Measurements from ENCODE around the gene EPGN. TPM values are rescaled to one million over a fixed set of nuclear protein-coding genes. Genes with fewer than 3 reads are reported as not detected.

The EPGN gene
- total and polyA plus RNA-seq, 2 donors (not counting 1 experiment from before 2014, with no cell fraction given) = 0.77 TPM; not detected in 1

DNA sequence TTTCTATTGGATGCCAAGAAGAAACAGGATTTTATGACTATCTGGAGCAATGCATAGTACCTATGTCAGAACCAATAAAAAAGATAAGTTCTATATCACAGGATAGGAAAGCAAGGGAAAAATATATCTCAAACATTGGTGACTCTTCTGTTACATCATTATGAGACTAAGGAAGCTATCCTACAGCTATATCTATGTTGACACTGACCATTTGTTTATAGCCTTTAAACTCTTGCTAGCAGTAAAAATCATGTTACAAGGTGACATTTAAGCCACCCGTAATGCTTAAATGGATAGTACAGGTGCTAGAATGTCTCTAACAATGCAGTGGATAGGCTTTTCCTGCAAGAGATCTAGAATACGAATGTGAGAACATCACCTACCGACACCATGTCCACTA is 28.6 kb upstream of the EPGN start:
- Histone ChIP-seq H3K4me2 (ENCODE audit: extremely low read depth, insufficient read depth, low read length) (no peak overlapping the region), H2AFZ (ENCODE audit: low read length) (no peak overlapping the region), H3K79me2 (ENCODE audit: control insufficient read depth, insufficient read depth, low read length) (no peaks in the 10 kb centered on the region), H3K9ac (ENCODE audit: insufficient read depth, low read length) (no peak overlapping the region), H3K4me1 (ENCODE audit: control insufficient read depth, extremely low read depth, insufficient read depth, low read length) (peaks cover 9% of the 10 kb centered on the region), H3K4me3 (replicated peaks in 1 of 4; ENCODE audit: control extremely low read depth in 1 of 4, insufficient read depth in 1 of 4, low read depth in 3 of 4, low read length in 4 of 4) (no peak overlapping the region), H3K9me3 (ENCODE audit: control insufficient read depth, insufficient read depth, low read depth, low read length) (no peaks in the 10 kb centered on the region), H3K27me3 (ENCODE audit: control insufficient read depth, insufficient read depth, low read length) (no peaks in the 10 kb centered on the region), H4K20me1 (ENCODE audit: control insufficient read depth, extremely low read depth, insufficient read depth, low read length) (no peaks in the 10 kb centered on the region), H3K27ac (ENCODE audit: insufficient read depth, low read length) (no peak overlapping the region), H3K36me3 (ENCODE audit: control insufficient read depth, insufficient read depth, low read length) (no peaks in the 10 kb centered on the region)
- no peak for DNase-seq (ENCODE audit: low read depth in 2 of 2)
- TF ChIP-seq, protein P1, sequence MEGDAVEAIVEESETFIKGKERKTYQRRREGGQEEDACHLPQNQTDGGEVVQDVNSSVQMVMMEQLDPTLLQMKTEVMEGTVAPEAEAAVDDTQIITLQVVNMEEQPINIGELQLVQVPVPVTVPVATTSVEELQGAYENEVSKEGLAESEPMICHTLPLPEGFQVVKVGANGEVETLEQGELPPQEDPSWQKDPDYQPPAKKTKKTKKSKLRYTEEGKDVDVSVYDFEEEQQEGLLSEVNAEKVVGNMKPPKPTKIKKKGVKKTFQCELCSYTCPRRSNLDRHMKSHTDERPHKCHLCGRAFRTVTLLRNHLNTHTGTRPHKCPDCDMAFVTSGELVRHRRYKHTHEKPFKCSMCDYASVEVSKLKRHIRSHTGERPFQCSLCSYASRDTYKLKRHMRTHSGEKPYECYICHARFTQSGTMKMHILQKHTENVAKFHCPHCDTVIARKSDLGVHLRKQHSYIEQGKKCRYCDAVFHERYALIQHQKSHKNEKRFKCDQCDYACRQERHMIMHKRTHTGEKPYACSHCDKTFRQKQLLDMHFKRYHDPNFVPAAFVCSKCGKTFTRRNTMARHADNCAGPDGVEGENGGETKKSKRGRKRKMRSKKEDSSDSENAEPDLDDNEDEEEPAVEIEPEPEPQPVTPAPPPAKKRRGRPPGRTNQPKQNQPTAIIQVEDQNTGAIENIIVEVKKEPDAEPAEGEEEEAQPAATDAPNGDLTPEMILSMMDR (conservative IDR thresholded peaks at IDR 0.05 in 1 of 2, IDR thresholded peaks at IDR 0.05 in 1 of 2; ENCODE audit: low read depth in 1 of 2, low read length in 2 of 2) = no peak
- TF ChIP-seq EZH2 (IDR thresholded peaks at IDR 0.05; ENCODE audit: low read length, missing control alignments) = no peak

DNA sequence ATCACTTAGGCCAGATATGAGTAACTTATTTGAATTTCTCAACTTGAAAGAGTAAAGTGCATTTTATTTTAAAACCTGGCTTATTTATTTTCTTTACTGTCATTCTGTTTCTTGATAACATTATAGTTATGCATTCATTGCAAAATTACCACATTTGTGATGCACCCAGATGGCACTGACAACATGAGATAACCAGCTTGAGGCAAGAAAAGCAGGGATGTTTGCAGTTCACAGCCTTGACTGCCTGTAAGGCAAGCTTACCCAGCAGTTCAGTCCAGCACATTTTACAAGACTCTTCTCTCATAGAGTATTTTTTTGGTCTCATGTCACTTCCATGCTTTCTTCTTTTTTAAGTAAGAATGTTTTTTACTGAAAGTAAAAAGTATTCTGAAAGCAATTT is 25.3 kb upstream of the EPGN start:
- TF ChIP-seq, protein P1 (conservative IDR thresholded peaks at IDR 0.05 in 1 of 2, IDR thresholded peaks at IDR 0.05 in 1 of 2; ENCODE audit: low read depth in 1 of 2, low read length in 2 of 2) = no peak
- no peak for TF ChIP-seq EZH2 (IDR thresholded peaks at IDR 0.05; ENCODE audit: low read length, missing control alignments)
- Histone ChIP-seq H3K36me3 (ENCODE audit: control insufficient read depth, insufficient read depth, low read length) (no peaks in the 10 kb centered on the region), H3K79me2 (ENCODE audit: control insufficient read depth, insufficient read depth, low read length) (no peaks in the 10 kb centered on the region), H3K4me1 (ENCODE audit: control insufficient read depth, extremely low read depth, insufficient read depth, low read length) (peaks cover 9% of the 10 kb centered on the region), H3K27ac (ENCODE audit: insufficient read depth, low read length) (no peak overlapping the region), H3K9ac (ENCODE audit: insufficient read depth, low read length) (no peak overlapping the region), H4K20me1 (ENCODE audit: control insufficient read depth, extremely low read depth, insufficient read depth, low read length) (no peaks in the 10 kb centered on the region), H2AFZ (ENCODE audit: low read length) (no peak overlapping the region), H3K4me3 (replicated peaks in 1 of 4; ENCODE audit: control extremely low read depth in 1 of 4, insufficient read depth in 1 of 4, low read depth in 3 of 4, low read length in 4 of 4) (no peak overlapping the region), H3K4me2 (ENCODE audit: extremely low read depth, insufficient read depth, low read length) (no peak overlapping the region), H3K27me3 (ENCODE audit: control insufficient read depth, insufficient read depth, low read length) (no peaks in the 10 kb centered on the region), H3K9me3 (ENCODE audit: control insufficient read depth, insufficient read depth, low read depth, low read length) (no peaks in the 10 kb centered on the region)
- DNase-seq (ENCODE audit: low read depth in 2 of 2) = no peak

DNA sequence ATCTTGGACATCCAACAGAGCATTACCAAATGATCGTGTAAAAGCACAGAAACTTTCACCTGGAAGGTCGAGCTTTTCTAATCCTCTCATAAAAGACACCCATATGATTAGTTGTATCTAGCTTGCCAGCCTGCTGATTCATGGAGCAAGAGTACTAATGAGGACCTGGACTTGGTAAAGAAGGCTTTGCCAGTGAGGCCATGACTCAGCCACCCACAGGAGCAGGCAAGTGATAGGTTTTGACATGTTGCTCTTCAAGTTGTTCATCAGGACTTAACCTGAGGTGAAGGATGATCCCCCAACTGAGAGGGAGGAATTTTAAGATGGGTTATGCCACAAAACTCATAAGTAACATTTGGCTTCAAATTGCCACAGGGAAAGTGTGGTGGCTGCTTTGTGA is 24.7 kb upstream of the EPGN start:
- H3K4me1 ChIP-seq (ENCODE audit: control insufficient read depth, extremely low read depth, insufficient read depth, low read length) = peaks cover 9% of the 10 kb centered on the region
- no peak overlapping the region for H3K9ac ChIP-seq (ENCODE audit: insufficient read depth, low read length)
- no peaks in the 10 kb centered on the region for H3K27me3 ChIP-seq (ENCODE audit: control insufficient read depth, insufficient read depth, low read length)
- no peaks in the 10 kb centered on the region for H3K79me2 ChIP-seq (ENCODE audit: control insufficient read depth, insufficient read depth, low read length)
- H3K4me3 ChIP-seq (replicated peaks in 1 of 4; ENCODE audit: control extremely low read depth in 1 of 4, insufficient read depth in 1 of 4, low read depth in 3 of 4, low read length in 4 of 4) = no peak overlapping the region
- H4K20me1 ChIP-seq (ENCODE audit: control insufficient read depth, extremely low read depth, insufficient read depth, low read length) = no peaks in the 10 kb centered on the region
- peak; percentile 44 to 87 for DNase-seq (ENCODE audit: low read depth in 2 of 2)
- TF ChIP-seq EZH2 (IDR thresholded peaks at IDR 0.05; ENCODE audit: low read length, missing control alignments) = no peak
- TF ChIP-seq, protein P1 (conservative IDR thresholded peaks at IDR 0.05 in 1 of 2, IDR thresholded peaks at IDR 0.05 in 1 of 2; ENCODE audit: low read depth in 1 of 2, low read length in 2 of 2) = no peak
- H3K36me3 ChIP-seq (ENCODE audit: control insufficient read depth, insufficient read depth, low read length) = no peaks in the 10 kb centered on the region
- H3K27ac ChIP-seq (ENCODE audit: insufficient read depth, low read length) = peak overlapping the region; percentile 7
- H2AFZ ChIP-seq (ENCODE audit: low read length) = no peak overlapping the region
- peak overlapping the region; percentile 21 for H3K4me2 ChIP-seq (ENCODE audit: extremely low read depth, insufficient read depth, low read length)
- no peaks in the 10 kb centered on the region for H3K9me3 ChIP-seq (ENCODE audit: control insufficient read depth, insufficient read depth, low read depth, low read length)

All from fibroblast of lung (primary cell).